ENCODE data around the gene LARP1B. TPM values are rescaled to one million over a fixed set of nuclear protein-coding genes. Genes with fewer than 3 reads are reported as not detected.

The LARP1B gene
- total and polyA plus RNA-seq, 4 donors, result 17.5 to 69.6 (median 23.7) TPM

GRCh38 chr4:128134925-128135324, 73.8 kb downstream of the LARP1B start:
- no peaks in the 10 kb centered on the region for H3K4me1 ChIP-seq (ENCODE audit: control insufficient read depth in 4 of 4, insufficient read depth in 4 of 4, low read length in 3 of 4)
- H3K36me3 ChIP-seq (ENCODE audit: control insufficient read depth in 4 of 4, insufficient read depth in 3 of 4, low read depth in 1 of 4, low read length in 3 of 4), result peaks cover 0 to 4% (median 2%) of the 10 kb centered on the region in 4 donors
- DNase-seq (ENCODE audit: low spot score), result no peak
- TF ChIP-seq HNF4A (conservative IDR thresholded peaks at IDR 0.05) (no peak), ZBTB33 (IDR thresholded peaks at IDR 0.05) (no peak), RXRA (IDR thresholded peaks at IDR 0.05) (no peak), ATF3 (IDR thresholded peaks at IDR 0.05) (no peak)
- no peak overlapping the region for H3K27ac ChIP-seq (ENCODE audit: low read depth in 1 of 2, low read length in 2 of 2)
- H3K4me3 ChIP-seq (ENCODE audit: low read depth in 1 of 3, low read length in 3 of 3), result no peak overlapping the region
- no peaks in the 10 kb centered on the region for H3K27me3 ChIP-seq (ENCODE audit: control insufficient read depth in 4 of 4, insufficient read depth in 4 of 4, low read length in 3 of 4)
- WGBS, result 96% methylated on average over 6 of the region's 6 CpGs
- H3K9ac ChIP-seq (ENCODE audit: low read depth in 1 of 2, low read length in 2 of 2), result no peak overlapping the region
- H3K9me3 ChIP-seq (ENCODE audit: control insufficient read depth in 4 of 4, low read length in 3 of 4), result no peaks in the 10 kb centered on the region

- TF ChIP-seq FOXA2 (IDR thresholded peaks at IDR 0.05) (no peak), JUND (IDR thresholded peaks at IDR 0.05) (no peak)
- 96% methylated on average over 3 of the region's 3 CpGs for WGBS
- H3K9ac ChIP-seq (ENCODE audit: low read depth in 1 of 2, low read length in 2 of 2), result no peak overlapping the region
- no peak for DNase-seq (ENCODE audit: low spot score)
- H3K4me3 ChIP-seq (ENCODE audit: low read depth in 1 of 3, low read length in 3 of 3), result no peak overlapping the region
- no peaks in the 10 kb centered on the region for H3K4me1 ChIP-seq (ENCODE audit: control insufficient read depth in 4 of 4, insufficient read depth in 4 of 4, low read length in 3 of 4)
- H3K27ac ChIP-seq (ENCODE audit: low read depth in 1 of 2, low read length in 2 of 2), result no peak overlapping the region
- H3K9me3 ChIP-seq (ENCODE audit: control insufficient read depth in 4 of 4, low read length in 3 of 4), result no peaks in the 10 kb centered on the region
- H3K27me3 ChIP-seq (ENCODE audit: control insufficient read depth in 4 of 4, insufficient read depth in 4 of 4, low read length in 3 of 4), result no peaks in the 10 kb centered on the region
- peaks cover 0 to 4% (median 2%) of the 10 kb centered on the region in 4 donors for H3K36me3 ChIP-seq (ENCODE audit: control insufficient read depth in 4 of 4, insufficient read depth in 3 of 4, low read depth in 1 of 4, low read length in 3 of 4)
Observed at GRCh38 chr4:128135391-128135790, 74.3 kb downstream of the LARP1B start.

- Histone ChIP-seq H3K4me1 (ENCODE audit: control insufficient read depth in 4 of 4, insufficient read depth in 4 of 4, low read length in 3 of 4) (no peaks in the 10 kb centered on the region), H3K36me3 (ENCODE audit: control insufficient read depth in 4 of 4, insufficient read depth in 3 of 4, low read depth in 1 of 4, low read length in 3 of 4) (peaks cover 2 to 19% (median 7%) of the 10 kb centered on the region in 4 donors), H3K4me3 (ENCODE audit: low read depth in 1 of 3, low read length in 3 of 3) (no peak overlapping the region), H3K9ac (ENCODE audit: low read depth in 1 of 2, low read length in 2 of 2) (no peak overlapping the region), H3K9me3 (ENCODE audit: control insufficient read depth in 4 of 4, low read length in 3 of 4) (peaks cover 0 to 3% (median 0%) of the 10 kb centered on the region in 4 donors), H3K27me3 (ENCODE audit: control insufficient read depth in 4 of 4, insufficient read depth in 4 of 4, low read length in 3 of 4) (no peaks in the 10 kb centered on the region), H3K27ac (ENCODE audit: low read depth in 1 of 2, low read length in 2 of 2) (no peak overlapping the region)
- no peak for TF ChIP-seq FOXA1 (IDR thresholded peaks at IDR 0.05)
- no peak for TF ChIP-seq HNF4A (conservative IDR thresholded peaks at IDR 0.05)
- TF ChIP-seq CTCF (IDR thresholded peaks at IDR 0.05; ENCODE audit: low read depth, low read length, missing input control), result no peak
- TF ChIP-seq ZBTB33 (IDR thresholded peaks at IDR 0.05), result no peak
- no peak for TF ChIP-seq JUND (IDR thresholded peaks at IDR 0.05)
- TF ChIP-seq GABPA (IDR thresholded peaks at IDR 0.05 in 1 of 2, conservative IDR thresholded peaks at IDR 0.05 in 1 of 2), result no peak
- no peak for DNase-seq (ENCODE audit: low spot score)
Observed at GRCh38 chr4:128141866-128142265, 80.8 kb downstream of the LARP1B start.
